HAP-1 (cell line): Measurements from ENCODE around the gene TNFRSF1A.

Experiments
- DNase-seq, 2 experiments: peaks; one replicate each; pipeline ENCODE4 v3.0.0-alpha.2; 2016 to 2020; ENCODE audit warnings: low spot score in 2 of 2
- H3K27me3 ChIP-seq: fragments of 250-450 bp; sonication (Bioruptor Pico); 2 replicates; pipeline ENCODE4 v1.5.1; 2020; ENCODE audit warnings: low read depth, mild to moderate bottlenecking, moderate library complexity
- H3K36me3 ChIP-seq: fragments of 250-450 bp; sonication (Bioruptor Pico); replicated peaks from 2 replicates; pipeline ENCODE4 v1.5.1; 2020; ENCODE audit warnings: mild to moderate bottlenecking
- H3K4me1 ChIP-seq: fragments of 250-450 bp; sonication (Bioruptor Pico); 2 replicates; pipeline ENCODE4 v1.5.1; 2020; ENCODE audit warnings: mild to moderate bottlenecking
- H3K4me3 ChIP-seq: fragments of 250-450 bp; sonication (Bioruptor Pico); 2 replicates; pipeline ENCODE4 v1.5.1; 2020; ENCODE audit warnings: mild to moderate bottlenecking, moderate library complexity
- H3K9me3 ChIP-seq: fragments of 250-450 bp; sonication (Bioruptor Pico); 2 replicates; pipeline ENCODE4 v1.5.1; 2020; ENCODE audit warnings: mild to moderate bottlenecking, moderate library complexity
- in situ Hi-C: fragments of 300-500 bp; cut with MboI; formaldehyde crosslinking; loops from 3 replicates; pipeline ENCODE4 v1.14.3; 2020; ENCODE audit warnings: low sequenced_read_pairs, inconsistent platforms, mixed read lengths

The TNFRSF1A gene

DNA sequence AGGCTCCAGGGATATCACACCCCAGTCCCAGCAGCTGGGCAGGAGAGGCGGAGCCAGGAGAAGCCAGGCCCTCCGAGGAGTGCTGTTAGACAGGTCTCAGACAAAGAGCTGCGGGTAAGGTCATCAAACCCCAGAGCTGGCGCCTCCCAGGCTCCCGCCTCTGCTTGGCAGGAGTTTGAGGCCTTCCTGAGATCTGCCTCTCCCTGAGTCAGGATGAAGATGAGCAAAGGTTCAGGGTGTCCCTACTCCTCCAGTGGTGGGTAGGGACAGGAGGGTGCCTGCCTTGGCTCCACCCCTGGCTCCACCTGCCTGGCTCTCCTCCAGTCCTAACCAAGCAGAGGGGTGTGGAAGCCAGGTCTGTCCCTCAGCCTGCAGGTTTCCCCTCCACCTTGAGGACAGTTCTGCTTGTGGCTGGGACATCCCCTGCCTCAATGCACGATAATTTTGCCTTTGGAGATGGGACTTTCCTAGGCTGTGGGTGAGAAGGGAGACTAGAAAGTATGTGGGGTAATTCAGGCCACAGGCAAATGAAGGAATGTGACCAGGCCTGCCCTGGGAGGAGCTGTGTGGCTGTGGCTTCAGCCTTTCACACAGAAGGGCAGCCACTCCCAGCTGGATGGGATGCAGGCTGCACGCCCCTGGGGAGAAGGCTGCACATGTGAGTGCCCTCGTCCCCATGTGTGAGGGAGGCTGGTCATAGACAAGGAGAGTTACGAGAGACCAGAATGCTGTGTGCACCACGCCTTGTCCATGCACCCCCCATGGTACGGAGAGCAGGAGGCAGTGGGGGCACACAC, 29.1 kb downstream of the TNFRSF1A start:
- Histone ChIP-seq H3K27me3 (no peaks in the 10 kb centered on the region), H3K36me3 (no peaks in the 10 kb centered on the region), H3K4me1 (no peaks in the 10 kb centered on the region), H3K4me3 (no peak overlapping the region), H3K9me3 (no peaks in the 10 kb centered on the region)
- in situ Hi-C loops = no loop called here
- DNase-seq = no peak

DNA sequence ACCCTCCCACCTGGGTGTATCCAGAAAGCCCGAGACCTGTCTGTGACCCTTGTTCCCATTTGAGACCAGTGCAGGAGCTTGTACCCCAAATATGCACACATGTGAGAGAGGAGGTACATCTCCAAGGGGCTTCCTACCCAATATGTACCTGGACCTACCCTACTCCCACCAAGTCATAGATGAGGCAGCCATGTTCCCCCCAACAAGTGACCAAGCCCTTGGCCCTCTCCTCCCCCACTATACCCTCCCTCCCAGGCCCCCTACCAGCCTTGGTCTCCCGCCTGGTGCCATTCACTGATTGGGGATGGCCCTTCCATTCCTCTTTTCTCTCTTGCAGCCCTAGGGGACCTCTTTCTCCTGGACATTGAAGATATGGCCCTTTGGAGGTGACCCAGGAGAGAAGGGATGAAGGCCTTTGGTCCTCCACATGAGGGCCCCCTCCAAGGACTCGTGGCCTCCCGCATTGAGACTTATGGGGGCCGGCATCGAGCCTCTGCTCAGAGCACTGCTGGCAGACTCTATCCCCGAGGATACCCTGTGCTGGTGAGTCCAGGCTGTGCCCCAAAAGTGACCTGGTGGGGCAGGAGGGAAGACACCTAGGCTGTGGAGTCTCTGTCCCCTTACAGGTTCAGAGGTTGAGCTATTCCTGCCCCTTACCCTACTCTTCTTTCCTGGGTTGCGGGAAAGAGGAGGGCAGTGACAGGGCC, 29.9 kb downstream of the TNFRSF1A start:
- H3K27me3 ChIP-seq = no peaks in the 10 kb centered on the region
- in situ Hi-C loops = no loop called here
- no peaks in the 10 kb centered on the region for H3K9me3 ChIP-seq
- DNase-seq = no peak
- H3K4me1 ChIP-seq = no peaks in the 10 kb centered on the region
- no peak overlapping the region for H3K4me3 ChIP-seq
- no peaks in the 10 kb centered on the region for H3K36me3 ChIP-seq

DNA sequence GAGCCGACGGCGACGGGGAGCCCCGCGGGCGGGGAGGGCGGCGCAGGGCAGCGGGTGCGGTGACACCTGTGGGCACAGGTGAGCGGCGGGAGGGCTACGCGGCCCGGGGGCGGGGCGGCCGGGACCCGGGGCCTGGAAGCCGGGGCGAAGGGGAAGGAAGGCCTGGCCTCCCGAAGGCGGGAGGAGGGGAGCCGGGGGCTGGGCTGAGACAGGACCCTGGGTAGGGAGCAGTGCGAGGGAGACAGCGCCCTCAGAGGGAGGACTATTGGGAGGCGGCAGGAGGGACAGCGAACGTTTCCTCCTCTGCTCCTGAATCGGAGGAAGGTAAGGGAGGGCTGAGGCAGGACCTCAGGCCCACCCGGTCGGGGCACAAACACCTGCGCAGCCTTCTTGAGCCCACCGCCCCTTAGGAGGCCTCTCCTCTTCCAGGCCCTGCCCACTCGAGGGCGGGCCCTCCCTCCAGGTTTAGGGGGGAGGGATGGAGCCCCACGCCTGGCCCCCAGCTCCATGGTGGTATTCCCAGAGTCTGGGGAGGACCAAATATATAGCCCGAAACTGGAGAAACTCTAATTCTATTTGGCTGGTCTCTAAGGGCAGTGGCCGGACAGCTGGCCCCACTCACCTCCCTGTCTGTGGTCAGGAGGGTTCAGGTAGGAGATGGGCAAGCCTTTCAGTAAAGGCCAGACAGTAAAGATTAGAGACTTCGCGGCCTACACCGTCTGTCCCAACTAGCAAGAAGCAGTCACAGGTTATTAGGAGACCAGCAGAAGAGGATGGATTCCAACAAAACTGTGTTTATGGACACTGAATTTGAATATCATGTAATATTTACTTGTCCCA, 30.9 kb downstream of the TNFRSF1A start:
- Histone ChIP-seq H3K27me3 (no peaks in the 10 kb centered on the region), H3K9me3 (no peaks in the 10 kb centered on the region), H3K36me3 (no peaks in the 10 kb centered on the region), H3K4me3 (no peak overlapping the region), H3K4me1 (no peaks in the 10 kb centered on the region)
- DNase-seq = no peak
- in situ Hi-C loops = no loop called here

DNA sequence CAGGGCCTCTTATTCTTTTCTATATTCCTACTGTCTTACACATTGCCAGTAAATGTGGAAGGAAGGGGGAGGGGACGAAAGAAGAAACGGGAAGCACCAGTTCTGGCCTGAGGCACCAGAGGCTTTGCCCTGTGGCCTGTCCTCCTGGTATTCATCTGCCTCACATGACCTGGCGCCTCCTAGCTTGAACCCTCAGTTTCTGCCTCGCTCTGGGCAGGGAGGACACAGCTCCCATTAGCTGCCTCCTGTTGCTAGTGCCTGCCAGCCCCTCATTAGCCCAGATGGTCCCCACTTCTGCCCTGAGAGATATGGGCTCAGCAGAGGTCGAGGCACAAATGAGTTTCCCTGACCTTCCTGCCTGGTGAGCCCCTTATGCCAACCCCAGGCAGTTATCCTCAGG, 34.3 kb downstream of the TNFRSF1A start:
- no peak for DNase-seq
- Histone ChIP-seq H3K36me3 (no peaks in the 10 kb centered on the region), H3K4me3 (no peak overlapping the region), H3K9me3 (no peaks in the 10 kb centered on the region), H3K4me1 (no peaks in the 10 kb centered on the region), H3K27me3 (no peaks in the 10 kb centered on the region)
- in situ Hi-C loops = no loop called here

DNA sequence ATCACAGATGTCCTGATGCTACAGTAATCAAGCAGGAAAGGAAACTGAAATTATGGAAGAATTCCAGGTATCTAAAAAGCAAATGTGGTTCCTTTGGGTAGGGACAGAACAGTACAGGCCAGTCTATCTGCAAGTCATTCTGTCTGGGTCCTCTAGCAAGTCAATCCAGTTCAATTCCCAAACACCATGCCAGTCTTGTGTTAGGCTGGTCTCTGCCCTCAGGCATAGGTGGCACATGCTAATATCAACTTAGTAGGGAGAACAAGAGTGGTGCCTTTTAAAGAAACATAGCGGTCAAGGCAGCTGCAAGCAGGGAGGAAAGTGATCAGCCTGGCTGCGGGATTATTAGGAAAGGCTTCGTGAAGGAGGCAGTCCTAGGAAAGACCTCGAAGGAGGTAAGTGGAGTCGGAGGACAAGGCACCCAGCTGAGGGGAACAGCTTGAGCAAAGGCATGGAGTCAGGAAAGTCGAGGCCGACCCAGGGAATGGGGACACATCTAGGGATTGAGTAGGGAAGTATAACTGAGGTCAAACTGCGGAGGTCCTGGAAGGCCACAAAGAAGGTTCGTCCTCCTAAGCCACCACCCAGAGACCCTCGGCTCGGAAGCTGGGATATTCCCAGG, 35.2 kb downstream of the TNFRSF1A start:
- Histone ChIP-seq H3K9me3 (no peaks in the 10 kb centered on the region), H3K4me3 (no peak overlapping the region), H3K36me3 (no peaks in the 10 kb centered on the region), H3K4me1 (no peaks in the 10 kb centered on the region), H3K27me3 (no peaks in the 10 kb centered on the region)
- no peak for DNase-seq
- in situ Hi-C loops = no loop called here

DNA sequence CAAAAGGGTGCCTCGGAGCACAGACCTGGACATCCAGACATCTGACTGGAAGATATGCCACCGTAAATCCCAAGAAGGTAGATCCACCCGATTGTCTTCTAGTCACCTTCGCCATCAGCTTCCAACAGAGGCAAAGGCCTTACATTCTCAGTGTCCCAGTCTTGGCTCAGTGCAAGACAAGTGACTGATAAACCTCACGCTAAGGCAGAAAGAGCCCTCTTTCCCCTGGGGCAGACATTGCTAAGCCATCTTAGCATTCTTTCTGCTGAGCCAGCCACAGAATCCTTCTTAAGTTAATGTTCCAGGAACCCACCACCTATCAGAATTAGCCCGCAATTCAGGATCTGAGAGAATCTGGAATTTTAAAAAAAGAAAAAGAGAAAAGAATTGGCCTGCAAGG, 35.7 kb downstream of the TNFRSF1A start:
- Histone ChIP-seq H3K4me3 (no peak overlapping the region), H3K9me3 (no peaks in the 10 kb centered on the region), H3K36me3 (no peaks in the 10 kb centered on the region), H3K4me1 (no peaks in the 10 kb centered on the region), H3K27me3 (no peaks in the 10 kb centered on the region)
- in situ Hi-C loops = no loop called here
- no peak for DNase-seq

DNA sequence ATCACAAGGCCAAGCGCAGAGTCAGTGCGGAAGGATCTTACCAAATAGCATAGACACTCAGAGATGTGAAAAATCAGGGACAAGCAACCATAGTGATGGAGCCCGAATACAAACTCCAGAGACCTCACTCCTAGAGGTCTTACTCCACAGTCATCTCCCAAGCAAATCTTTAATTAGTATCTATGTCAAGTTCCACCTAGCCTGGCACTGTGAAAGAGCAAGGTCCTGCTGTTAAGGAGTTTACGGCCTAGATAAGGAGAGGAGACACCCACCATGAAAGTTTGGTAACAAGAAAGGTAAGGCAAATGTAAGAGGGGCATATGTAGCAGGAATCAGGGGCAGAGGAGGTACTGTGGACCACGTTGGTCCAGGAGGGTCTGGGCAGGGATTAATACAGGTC, 38.8 kb downstream of the TNFRSF1A start:
- in situ Hi-C loops = no loop called here
- H3K4me3 ChIP-seq = no peak overlapping the region
- no peaks in the 10 kb centered on the region for H3K27me3 ChIP-seq
- no peaks in the 10 kb centered on the region for H3K9me3 ChIP-seq
- no peak for DNase-seq
- H3K36me3 ChIP-seq = no peaks in the 10 kb centered on the region
- H3K4me1 ChIP-seq = no peaks in the 10 kb centered on the region; the same call in 1 of the 2 replicates

DNA sequence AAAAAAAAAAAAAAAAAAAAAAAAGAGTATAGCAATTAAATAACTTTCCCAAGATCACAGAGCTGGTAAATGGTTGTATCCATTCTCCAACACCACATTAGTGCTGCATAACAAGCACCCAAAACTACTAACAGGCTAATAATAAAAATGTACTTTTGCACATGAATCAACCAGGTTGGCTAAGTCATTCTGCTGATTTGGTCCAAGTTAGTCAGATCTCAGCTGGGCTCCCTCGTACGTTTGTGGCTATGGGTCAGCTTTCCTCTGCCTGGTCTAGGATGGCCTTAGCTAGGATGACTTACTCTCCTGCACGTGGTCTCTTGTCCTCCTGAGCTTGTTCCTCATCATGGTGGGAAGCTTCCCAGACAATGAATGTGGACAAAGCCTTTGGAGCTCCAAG, 39.3 kb downstream of the TNFRSF1A start:
- H3K4me3 ChIP-seq = no peak overlapping the region
- no peak for DNase-seq
- in situ Hi-C loops = no loop called here
- H3K4me1 ChIP-seq = no peaks in the 10 kb centered on the region; the same call in 1 of the 2 replicates
- H3K36me3 ChIP-seq = no peaks in the 10 kb centered on the region
- H3K27me3 ChIP-seq = no peaks in the 10 kb centered on the region
- H3K9me3 ChIP-seq = no peaks in the 10 kb centered on the region

DNA sequence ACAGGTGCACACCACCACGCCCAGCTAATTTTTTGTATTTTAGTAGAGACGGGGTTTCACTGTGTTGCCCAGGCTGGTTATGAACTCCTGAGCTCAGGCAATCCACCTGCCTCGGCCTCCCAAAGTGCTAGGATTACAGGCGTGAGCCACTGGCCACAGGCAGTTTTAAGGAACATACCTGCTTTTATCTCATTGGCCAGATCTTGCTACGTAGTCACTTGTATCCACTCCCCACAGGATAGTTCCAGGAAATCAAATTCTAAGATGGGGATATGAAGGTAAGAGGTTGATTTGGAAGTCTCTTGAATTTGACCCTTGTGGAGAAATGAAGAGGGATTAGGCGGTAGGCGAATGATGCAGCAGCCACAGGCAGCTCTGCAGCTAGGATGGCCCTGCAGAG, 40.2 kb downstream of the TNFRSF1A start:
- no peaks in the 10 kb centered on the region for H3K27me3 ChIP-seq
- DNase-seq = no peak
- H3K4me1 ChIP-seq = no peaks in the 10 kb centered on the region; the same call in none of the 2 replicates
- in situ Hi-C loops = no loop called here
- no peaks in the 10 kb centered on the region for H3K36me3 ChIP-seq
- H3K9me3 ChIP-seq = no peaks in the 10 kb centered on the region
- no peak overlapping the region for H3K4me3 ChIP-seq

DNA sequence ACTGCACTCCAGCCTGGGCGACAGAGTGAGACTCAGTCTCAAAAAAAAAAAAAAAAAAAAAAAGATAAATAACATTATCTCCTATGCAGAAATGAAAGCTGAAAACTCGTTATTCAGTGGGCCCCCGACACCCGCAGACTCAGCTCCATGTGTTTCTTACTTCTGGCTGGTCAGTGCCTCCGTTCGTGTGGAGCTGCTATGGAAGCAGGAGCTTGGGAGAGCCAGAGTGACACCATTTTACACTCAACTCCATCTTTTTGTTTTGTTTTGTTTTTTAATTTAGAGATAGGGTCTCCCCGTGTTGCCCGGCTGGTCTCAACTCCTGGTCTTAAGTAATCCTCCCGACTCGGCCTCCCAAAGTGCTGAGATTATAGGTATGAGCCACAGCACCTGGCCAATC, 44.7 kb downstream of the TNFRSF1A start:
- H3K9me3 ChIP-seq = no peaks in the 10 kb centered on the region
- in situ Hi-C loops = no loop called here
- H3K4me1 ChIP-seq = peaks cover 24% of the 10 kb centered on the region
- H3K4me3 ChIP-seq = no peak overlapping the region
- H3K36me3 ChIP-seq = no peaks in the 10 kb centered on the region
- no peak for DNase-seq
- H3K27me3 ChIP-seq = no peaks in the 10 kb centered on the region

DNA sequence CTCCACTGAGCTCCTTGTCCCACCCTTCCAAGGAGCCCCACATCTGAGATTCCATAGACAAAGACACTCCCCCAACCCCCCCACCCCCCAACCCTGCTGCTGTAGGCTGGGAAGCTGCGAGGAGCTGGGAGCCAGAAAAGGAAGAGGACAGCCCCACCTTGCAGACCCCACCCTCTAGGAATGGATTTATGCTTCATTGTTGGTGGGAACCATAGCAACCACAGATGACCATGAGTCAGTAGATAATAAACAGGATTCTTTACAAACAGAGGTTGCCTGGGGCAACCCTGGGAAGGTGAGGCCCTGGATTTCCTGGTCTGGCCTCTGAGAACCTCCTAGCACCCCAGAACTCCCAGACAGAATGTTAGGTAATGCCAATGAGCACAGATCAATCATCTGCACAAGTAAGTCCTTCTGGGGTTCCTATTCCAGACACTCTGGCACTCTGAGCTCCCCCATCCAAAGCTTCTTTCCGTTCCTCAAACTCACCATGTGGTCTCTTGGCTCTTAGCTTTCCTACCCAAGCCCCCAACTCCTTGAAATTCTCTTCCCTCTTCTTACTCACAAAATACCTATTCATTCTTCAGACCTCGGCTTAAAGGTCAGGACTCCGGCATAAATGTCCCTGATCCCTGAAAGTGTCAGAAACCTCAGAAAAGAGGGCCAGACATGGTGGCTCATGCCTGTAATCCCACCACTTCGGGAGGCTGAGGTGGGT, 46.6 kb downstream of the TNFRSF1A start:
- no peak overlapping the region for H3K4me3 ChIP-seq
- H3K36me3 ChIP-seq = no peaks in the 10 kb centered on the region
- in situ Hi-C loops = no loop called here
- DNase-seq = peak; percentile 82 to 87
- H3K4me1 ChIP-seq = peaks cover 24% of the 10 kb centered on the region
- peaks cover 3% of the 10 kb centered on the region for H3K9me3 ChIP-seq
- no peaks in the 10 kb centered on the region for H3K27me3 ChIP-seq

DNA sequence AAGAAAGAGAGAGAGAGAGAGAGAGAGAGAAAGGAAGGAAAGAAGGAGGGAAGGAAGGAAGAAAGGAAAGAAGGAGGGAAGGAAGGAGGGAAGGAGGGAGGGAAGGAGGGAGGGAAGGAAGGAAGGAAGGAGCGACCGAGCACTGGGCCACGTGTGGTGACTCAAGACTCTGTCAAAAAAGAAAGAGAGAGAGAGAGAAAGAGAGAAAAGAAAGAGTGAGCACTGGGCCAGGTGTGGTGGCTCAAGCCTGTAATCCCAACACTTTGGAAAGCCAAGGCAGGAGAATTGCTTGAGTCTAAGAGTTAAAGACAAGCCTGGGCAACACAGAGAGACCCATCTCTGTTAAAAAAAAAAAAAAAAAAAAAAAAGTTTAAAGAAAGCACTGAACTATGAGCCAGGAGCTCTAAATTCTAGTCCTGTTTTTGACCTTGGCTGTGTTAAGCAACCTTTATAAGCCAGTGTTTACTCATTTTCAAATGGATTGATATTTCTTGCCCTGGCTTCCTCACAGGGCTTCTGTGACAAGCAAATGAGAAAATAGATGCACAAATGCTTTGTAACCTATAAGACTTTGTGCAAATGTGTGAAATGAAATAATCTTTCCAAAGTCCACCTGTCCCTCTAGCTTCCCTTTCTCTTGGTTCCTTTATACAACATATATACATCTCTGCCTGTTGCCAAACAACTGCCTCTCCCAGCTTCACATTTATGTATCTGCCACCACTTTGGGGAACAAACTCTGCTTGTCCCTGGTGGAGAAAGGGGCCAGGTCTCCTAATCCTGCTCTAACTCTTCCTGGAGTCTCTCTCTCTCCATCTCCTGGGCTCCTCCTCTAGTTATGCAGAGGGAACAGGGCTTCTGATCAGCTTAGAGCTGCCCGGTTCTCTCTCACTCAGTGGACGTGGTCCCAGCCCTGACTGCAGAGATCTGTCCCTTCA, 47.5 kb downstream of the TNFRSF1A start:
- DNase-seq = peak in 1 of 2 experiments; percentile 41
- Histone ChIP-seq H3K4me3 (no peak overlapping the region), H3K36me3 (no peaks in the 10 kb centered on the region), H3K27me3 (no peaks in the 10 kb centered on the region), H3K4me1 (peaks cover 24% of the 10 kb centered on the region), H3K9me3 (peaks cover 3% of the 10 kb centered on the region)
- in situ Hi-C loops = no loop called here
